Cerebellar nuclear complex (tissue), 1 donor: ENCODE data around the gene UBC.
A peak's percentile ranks its signal among the peaks of the same experiment; 100 is the strongest.
"Not testable (repeated sequence)": the region's sequence is repeated elsewhere in the genome, so short reads cannot be mapped to it uniquely, and the experiment has no call there.

Experiments used
- DNase-seq, 2 experiments: peaks; one replicate each; lab custom pipeline; 2025; lab: John Stamatoyannopoulos, UW

The UBC gene

GRCh38 chr12:124915239-124916236, 1.1 kb upstream of the UBC start:
- DNase-seq = no peak

DNA sequence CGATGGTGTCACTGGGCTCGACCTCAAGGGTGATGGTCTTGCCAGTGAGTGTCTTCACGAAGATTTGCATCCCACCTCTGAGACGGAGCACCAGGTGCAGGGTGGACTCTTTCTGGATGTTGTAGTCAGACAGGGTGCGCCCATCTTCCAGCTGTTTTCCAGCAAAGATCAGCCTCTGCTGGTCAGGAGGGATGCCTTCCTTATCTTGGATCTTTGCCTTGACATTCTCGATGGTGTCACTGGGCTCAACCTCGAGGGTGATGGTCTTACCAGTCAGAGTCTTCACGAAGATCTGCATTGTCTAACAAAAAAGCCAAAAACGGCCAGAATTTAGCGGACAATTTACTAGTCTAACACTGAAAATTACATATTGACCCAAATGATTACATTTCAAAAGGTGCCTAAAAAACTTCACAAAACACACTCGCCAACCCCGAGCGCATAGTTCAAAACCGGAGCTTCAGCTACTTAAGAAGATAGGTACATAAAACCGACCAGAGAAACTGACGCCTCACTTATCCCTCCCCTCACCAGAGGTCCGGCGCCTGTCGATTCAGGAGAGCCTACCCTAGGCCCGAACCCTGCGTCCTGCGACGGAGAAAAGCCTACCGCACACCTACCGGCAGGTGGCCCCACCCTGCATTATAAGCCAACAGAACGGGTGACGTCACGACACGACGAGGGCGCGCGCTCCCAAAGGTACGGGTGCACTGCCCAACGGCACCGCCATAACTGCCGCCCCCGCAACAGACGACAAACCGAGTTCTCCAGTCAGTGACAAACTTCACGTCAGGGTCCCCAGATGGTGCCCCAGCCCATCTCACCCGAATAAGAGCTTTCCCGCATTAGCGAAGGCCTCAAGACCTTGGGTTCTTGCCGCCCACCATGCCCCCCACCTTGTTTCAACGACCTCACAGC, 717 bp downstream of the UBC start:
- DNase-seq = no peak

GRCh38 chr12:124912529-124913287, 1.7 kb downstream of the UBC start:
- DNase-seq = not testable (repeated sequence)

DNA sequence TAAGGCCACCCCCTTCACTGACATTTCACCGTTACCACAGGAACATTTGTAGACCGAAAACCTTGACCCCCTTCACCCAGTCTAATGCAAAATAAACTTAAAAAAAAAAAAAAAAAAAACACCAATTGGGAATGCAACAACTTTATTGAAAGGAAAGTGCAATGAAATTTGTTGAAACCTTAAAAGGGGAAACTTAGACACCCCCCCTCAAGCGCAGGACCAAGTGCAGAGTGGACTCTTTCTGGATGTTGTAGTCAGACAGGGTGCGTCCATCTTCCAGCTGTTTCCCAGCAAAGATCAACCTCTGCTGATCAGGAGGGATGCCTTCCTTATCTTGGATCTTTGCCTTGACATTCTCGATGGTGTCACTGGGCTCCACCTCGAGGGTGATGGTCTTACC, 2.9 kb downstream of the UBC start:
- DNase-seq = not testable (repeated sequence)

- no peak for DNase-seq
These were observed 3.6 kb downstream of the UBC start for GRCh38 chr12:124910561-124911478.

GRCh38 chr12:124909831-124910560, 4.5 kb downstream of the UBC start:
- no peak for DNase-seq

GRCh38 chr12:124906606-124907261, 7.7 kb downstream of the UBC start:
- DNase-seq = no peak

- DNase-seq = no peak
These were observed 9.9 kb downstream of the UBC start for GRCh38 chr12:124904306-124905098.

DNA sequence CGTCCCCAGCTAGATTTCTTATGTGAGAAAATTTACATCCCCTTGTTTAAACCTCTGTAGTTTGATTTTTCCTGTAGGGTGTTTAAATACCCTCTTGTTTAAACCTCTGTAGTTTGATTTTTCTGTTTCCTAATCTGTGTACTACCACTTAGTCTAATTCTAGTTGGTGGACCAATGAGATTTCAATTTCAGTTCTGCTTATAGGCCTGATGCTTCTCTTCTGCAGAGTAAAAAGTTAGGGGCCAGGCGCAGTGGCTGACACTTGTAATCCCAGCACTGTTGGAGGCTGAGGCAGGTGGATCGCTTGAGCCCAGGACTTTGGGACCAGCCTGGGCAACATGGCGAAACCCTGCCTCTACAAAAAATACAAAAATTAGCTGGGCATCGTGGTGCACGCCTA, 11.5 kb downstream of the UBC start:
- no peak for DNase-seq

GRCh38 chr12:124901003-124901402, 13.4 kb downstream of the UBC start:
- no peak for DNase-seq

- DNase-seq = not testable (repeated sequence)
These were observed 14.1 kb downstream of the UBC start for GRCh38 chr12:124900345-124900795.

- no peak for DNase-seq
These were observed 15.5 kb downstream of the UBC start for GRCh38 chr12:124898923-124899294.

GRCh38 chr12:124898200-124898922, 16.1 kb downstream of the UBC start:
- DNase-seq = peak in 1 of 2 experiments; percentile 35

GRCh38 chr12:124896461-124896860, 18.0 kb downstream of the UBC start:
- no peak for DNase-seq

DNA sequence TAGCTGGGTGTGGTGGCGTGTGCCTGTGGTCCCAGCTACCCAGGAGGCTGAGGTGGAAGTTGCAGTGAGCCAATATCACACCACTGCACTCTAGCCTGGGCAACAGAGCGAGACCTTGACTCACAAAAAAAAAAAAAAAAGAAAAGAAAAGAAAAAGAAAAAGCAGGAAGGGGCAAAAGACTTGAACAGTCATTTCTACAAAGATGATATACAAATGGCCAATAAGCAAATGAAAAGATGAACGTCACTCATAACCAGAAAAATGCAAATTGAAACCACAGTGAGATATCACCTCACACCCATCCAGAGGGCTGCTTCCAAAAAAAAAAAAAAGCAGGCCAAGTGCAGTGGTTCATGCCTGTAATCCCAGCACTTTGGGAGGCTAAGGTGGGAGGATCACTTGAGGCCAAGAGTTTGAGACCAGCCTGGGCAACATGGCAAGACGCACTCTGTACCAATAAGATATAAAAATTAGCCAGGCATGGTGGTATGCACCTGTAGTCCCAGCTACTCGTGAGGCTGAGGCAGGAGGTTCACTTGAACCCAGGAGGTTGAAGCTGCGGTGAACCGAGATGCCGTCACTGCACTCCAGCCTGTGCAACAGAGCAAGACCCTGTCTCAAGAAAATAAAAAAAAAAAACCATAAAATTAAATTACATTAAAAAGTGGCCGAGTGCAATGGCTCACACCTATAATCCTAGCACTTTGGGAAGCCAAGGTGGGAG, 20.5 kb downstream of the UBC start:
- no peak for DNase-seq

DNA sequence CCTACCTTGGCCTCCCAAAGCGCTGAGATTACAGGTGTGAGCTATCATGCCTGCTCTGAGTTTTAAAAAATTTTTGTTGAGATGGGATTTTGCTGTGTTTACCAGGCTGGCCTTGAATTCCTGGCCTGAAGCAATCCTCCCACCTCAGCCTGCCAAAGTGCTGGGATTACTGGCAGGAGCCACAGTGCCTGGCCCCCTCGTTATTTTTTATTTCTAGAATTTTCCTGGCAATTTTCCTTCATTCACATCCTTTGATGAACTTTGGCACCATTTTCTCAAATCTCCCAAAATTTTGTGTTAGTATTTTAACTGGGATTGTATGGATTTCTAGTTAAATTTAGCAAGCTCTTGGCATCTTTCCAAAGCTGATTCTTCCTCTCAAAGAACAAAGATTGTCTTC, 26.2 kb downstream of the UBC start:
- DNase-seq = no peak

DNA sequence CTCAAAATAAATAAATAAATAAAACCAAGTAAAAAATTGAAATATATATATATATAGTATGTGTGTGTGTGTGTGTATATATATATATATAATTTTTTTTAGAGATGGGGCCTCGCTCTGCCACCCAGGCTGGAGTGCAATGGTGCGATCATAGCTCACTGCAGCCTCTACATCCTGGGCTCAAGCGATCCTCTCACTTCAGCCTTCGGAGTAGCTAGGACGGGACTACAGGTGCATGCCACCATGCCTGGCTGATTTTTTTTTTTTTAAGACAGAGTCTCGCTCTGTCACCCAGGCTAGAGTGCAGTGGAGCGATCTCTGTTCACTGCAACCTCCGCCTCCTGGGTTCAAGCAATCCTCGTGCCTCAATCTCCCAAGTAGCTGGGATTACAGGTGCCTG, 26.7 kb downstream of the UBC start:
- DNase-seq = not testable (repeated sequence)
